ENCODE results near the gene CLPX. TPM values are rescaled to one million over a fixed set of nuclear protein-coding genes. Genes with fewer than 3 reads are reported as not detected.
"Not testable (repeated sequence)": the region's sequence is repeated elsewhere in the genome, so short reads cannot be mapped to it uniquely, and the experiment has no call there.

The CLPX gene
- total RNA-seq, 1 donor from 2014 or later, result 71.0 TPM

DNA sequence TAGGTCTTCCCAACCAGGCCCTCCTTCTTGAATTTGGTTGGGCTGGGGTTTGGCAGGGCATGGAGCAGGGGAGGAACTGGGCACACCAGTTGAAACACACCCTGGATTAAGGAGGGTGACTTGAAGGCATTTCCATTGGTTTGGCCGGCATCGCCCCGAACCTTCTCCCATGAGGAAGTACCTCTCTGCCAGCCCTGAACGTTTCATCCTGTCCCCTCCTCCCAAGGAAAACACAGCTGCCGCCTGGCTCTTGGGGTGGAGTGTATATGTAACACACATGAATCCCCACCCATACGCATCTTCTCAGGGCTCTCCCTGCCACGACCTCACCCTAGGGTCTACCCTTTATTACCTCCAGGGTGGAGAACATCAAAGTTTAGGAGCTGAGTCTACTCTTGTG is 84.7 kb downstream of the CLPX start:
- DNase-seq, result no peak

DNA sequence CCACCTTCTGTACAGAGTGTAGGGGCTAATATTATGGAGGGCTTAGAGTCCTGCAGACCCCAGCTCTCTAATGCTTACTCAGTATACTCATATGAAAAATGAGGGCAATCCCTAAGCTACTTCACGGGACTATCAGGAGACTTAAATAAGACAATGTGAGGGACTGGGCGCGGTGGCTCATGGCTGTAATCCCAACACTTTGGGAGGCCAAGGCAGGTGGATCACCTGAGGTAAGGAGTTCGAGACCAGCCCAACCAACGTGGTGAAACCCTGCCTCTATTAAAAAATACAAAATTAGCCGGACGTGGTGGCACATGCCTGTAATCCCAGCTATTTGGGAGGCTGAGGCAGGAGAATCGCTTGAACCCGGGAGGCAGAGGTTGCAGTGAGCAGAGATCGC is 85.3 kb downstream of the CLPX start:
- not testable (repeated sequence) for DNase-seq

DNA sequence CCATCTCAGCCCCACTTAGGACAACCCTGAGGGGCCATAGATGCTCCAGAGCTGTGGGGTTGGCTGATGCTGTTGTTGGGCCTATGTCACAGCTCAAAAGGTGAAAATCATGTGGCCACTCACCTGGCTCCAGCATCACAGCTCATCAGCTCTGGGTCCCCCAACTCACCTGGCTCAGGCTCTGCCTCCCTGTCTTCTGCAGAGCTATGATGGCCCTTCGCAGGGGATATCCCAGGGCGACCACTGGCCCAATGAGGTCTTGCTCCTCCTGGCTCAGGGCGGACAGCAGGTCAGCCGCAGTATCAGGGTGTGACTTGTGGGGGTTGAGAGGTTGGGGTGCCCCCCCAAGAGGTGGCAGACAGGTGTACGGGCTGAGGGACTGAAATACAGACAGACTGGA is 85.8 kb downstream of the CLPX start:
- DNase-seq, result no peak

Small RNA genes within 50 kb of the gene (small RNA-seq; reads per million reads assigned to genes)
- gene AC013553.1, result not detected
- not detected for gene AC068213.1
- not detected for gene RNU6-686P

Other genes with a start within 250 kb of the CLPX start
- 49.0 TPM for gene SPG21, start 195.4 kb downstream of the CLPX start, total RNA-seq
- 16.1 TPM for gene MTFMT, start 155.7 kb downstream of the CLPX start, total RNA-seq
- not detected for gene SLC51B, start 140.0 kb downstream of the CLPX start, total RNA-seq
- 1.4 TPM for gene RASL12, start 117.4 kb downstream of the CLPX start, total RNA-seq
- gene KBTBD13, start 108.6 kb downstream of the CLPX start, total RNA-seq, result not detected
- gene UBAP1L, start 70.1 kb downstream of the CLPX start, total RNA-seq, result 2.7 TPM
- gene PDCD7, start 51.5 kb downstream of the CLPX start, total RNA-seq, result 19.7 TPM
- gene CILP, start 26.1 kb upstream of the CLPX start, total RNA-seq, result 0.31 TPM
- gene PARP16, start 101.5 kb upstream of the CLPX start, total RNA-seq, result 7.3 TPM
- not detected for gene RNU5A-1, start 110.7 kb upstream of the CLPX start, total RNA-seq
- gene RNU5B-1, start 119.3 kb upstream of the CLPX start, total RNA-seq, result not detected
- 7.6 TPM for gene IGDCC3, start 192.7 kb upstream of the CLPX start, total RNA-seq
- gene IGDCC4, start 237.6 kb upstream of the CLPX start, total RNA-seq, result 7.8 TPM

All from occipital lobe (tissue), 3 donors.